HG03558 (cell line): ENCODE data around the gene LMCD1.
A peak's percentile ranks its signal among the peaks of the same experiment; 100 is the strongest.

Experiments
- ATAC-seq: cut with Tn5 transposase; IDR thresholded peaks from one replicate; pipeline ENCODE4 v1.9.1; 2021; ENCODE audit warnings: moderate number of reproducible peaks; ENCODE audit not compliant: unreplicated experiment; ENCODE audit errors: extremely low read depth

LMCD1 gene

DNA sequence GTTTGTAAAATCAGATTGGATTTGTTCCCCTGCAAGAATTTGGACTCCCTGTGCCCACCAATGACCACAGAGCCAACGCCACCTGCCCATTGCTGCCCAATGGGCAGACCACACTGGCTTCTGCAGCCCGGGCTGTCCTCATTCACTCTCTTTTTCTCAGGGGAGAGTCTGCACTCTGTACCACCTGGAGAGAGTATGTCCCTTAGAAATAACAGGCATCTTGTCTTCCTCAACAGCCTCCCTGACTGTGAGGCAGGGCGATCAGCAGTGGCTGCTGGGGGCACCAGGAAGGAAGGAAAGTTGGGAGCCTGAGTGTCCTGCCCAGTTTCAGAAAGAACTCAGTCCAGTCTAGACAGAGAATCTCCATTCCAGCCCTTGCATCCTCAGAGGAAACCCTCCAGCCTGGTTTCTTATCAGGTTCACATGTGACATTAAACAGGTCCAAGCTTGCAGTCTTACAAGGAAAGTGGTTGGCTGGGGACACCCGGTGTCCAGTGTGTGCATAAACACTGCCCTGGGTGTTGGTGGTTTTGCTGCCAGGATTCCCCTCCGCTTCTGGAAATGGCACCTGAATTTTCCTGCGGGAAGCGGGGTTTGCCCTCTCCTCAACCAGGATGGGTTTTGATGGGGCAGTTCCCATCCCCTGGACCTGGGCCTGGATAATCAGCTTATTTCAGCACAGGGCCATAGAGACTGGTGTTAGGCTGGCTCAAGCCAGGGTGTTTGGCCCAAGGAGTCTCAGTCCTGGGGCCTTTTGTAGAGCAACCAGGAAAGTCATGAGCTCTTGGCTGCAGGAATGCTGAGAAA is 105.8 kb downstream of the LMCD1 start:
- no peak for ATAC-seq

- ATAC-seq: no peak
Observed at GRCh38 chr3:8608041-8608790, 106.6 kb downstream of the LMCD1 start.

DNA sequence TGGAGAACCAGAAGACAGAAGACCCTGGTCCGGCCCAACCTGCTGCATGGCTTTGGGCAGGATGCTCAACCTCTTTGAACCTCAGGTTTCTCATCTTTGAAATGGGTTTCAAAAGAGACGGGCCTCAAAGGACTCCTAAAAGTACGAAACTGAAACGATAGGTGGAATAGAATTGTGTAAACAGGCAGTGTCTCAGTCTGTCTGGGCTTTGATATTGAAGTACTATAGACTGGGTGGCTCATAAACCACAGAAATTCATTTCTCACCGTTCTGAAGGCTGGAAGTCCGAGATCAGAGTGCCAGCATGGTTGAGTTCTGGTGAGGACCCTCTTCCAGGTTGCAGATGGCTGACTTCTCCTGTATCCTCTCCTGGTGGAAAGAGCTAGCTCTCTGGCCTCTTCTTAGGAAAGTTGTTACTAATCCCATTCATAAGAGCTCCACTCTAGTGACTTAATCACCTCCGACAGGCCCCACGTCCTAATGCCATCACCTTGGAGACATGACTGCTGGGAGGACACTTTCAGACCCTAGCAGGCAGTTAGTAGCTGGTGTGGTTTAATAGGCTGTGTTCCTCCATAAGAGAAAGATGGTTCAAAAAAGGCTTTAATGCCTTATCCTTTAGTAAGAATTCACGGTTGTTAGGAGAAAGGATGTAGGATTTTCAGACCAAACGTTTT is 107.3 kb downstream of the LMCD1 start:
- no peak for ATAC-seq

GRCh38 chr3:8610951-8611350 is 109.3 kb downstream of the LMCD1 start:
- no peak for ATAC-seq

DNA sequence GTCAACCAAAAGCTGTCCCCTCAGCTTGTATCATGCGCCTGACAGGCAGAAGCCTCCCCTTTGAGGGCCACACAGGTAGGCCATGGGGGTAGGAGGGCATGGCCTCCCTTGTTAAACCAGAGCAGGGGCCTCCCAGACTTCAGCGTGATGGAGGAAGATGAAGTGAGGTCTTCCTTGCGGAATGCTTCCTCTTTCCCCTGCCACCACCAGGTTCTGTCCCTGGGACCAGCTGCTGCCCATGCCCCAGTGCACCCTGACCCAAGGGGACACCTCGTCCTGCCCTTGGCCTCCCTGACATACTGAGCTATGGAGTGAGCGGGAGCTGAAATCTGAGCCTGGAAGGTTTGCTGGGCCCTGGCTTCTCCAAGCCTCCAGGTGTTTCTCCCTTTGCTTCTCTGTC is 116.3 kb downstream of the LMCD1 start:
- no peak for ATAC-seq

DNA sequence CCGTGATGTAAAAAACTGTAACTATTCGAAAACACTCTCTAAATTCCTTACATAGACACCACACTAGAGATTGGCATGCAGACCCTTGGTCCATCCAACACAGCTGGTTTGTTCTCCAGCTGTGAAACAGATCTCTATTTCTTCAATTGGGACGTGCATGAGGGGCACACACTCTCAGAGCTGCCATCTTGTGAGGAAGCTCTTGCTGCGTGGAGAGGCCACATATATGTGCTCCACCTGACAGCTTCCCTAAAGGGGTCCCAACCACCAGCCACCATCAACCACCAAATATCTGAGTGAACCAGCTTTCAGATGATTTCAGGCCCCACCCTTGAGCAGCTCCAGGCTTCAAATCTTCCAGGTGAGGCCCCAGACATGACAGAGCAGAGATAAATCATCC is 117.3 kb downstream of the LMCD1 start:
- no peak for ATAC-seq

DNA sequence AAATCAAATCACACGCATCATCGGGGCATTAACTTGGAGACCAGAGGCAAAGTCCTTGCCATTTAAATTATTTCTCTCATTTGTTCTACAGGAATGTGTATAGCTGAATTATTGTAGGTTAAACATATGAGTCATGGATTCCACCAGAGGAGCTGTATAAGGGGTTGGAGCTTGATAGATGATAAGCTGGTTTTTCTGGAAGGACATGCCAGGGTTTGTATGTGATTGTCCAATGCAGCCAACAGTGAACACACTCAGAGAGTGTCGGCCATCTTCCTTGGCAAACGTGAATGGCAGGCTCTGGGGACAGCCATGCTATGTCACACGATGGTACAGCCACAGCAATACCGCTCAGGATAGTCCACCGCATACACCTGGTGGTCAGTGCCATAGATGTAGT is 117.9 kb downstream of the LMCD1 start:
- ATAC-seq: no peak

DNA sequence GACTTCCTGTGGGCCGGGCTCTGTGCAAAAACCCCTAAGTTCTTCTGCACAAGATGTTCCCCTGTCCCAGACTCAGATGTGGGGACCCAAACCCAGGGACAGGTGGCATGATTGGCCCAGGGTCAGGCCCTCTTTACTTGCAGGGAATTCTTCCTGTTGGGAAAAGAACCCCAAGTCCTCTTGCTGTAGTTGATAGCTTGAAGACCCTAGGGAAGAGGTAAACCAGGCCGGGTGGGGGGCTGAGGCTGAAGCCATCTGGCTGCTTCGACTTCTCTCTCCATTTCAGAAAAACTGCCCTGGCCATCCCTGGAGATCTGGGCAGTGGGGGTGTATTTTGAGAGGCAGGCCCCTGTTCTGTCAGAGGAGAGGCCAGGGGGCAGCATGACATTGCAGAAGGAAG is 119.5 kb downstream of the LMCD1 start:
- ATAC-seq: no peak

- ATAC-seq: no peak
Observed at GRCh38 chr3:8621872-8622271, 120.2 kb downstream of the LMCD1 start.

GRCh38 chr3:8622873-8623691 is 121.5 kb downstream of the LMCD1 start:
- ATAC-seq: peak; percentile 66

DNA sequence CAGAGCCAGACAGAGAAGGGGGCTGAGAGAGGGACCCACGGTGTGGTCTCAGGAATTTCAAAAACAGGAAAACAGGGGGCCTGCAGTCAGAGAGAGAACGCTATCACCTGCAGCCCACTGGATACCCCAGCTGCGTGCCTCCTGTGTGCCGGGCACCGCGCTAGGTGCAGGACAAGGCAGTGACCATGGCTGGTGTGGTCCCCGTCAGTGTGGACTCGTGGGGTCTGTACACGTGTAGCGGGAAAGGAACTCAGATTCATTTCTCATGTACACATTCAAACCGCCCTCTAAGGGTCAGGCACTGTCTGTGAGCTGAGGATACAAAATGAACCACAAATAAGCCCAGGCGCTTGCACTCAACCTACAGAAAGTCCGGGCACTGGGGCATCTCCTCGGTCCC is 122.1 kb downstream of the LMCD1 start:
- ATAC-seq: no peak
